Adipocyte (in vitro differentiated cells): ENCODE measurements around the gene OR4X2.
"Not testable (repeated sequence)": the region's sequence is repeated elsewhere in the genome, so short reads cannot be mapped to it uniquely, and the experiment has no call there.

Source experiments
- DNase-seq: peaks from one replicate; pipeline ENCODE4 v3.0.0-alpha.2; 2015; ENCODE audit warnings: low read depth
- H3K27me3 ChIP-seq: replicated peaks from 2 replicates; pipeline ENCODE4 v1.7.0; 2013; ENCODE audit warnings: mild to moderate bottlenecking, low read length, moderate library complexity; ENCODE audit not compliant: control insufficient read depth, insufficient read depth
- H3K36me3 ChIP-seq: 2 replicates; pipeline ENCODE4 v1.7.0; 2013; ENCODE audit warnings: low read length, mild to moderate bottlenecking, moderate library complexity; ENCODE audit not compliant: control insufficient read depth, insufficient read depth, severe bottlenecking
- H3K4me1 ChIP-seq: 2 replicates; pipeline ENCODE4 v1.7.0; 2013; ENCODE audit warnings: mild to moderate bottlenecking, low read length, moderate library complexity; ENCODE audit not compliant: control insufficient read depth, insufficient read depth
- H3K4me3 ChIP-seq: 2 replicates; pipeline ENCODE4 v1.7.0; 2013; ENCODE audit warnings: mild to moderate bottlenecking, low read length, moderate library complexity
- H3K9ac ChIP-seq: 2 replicates; pipeline ENCODE4 v1.7.0; 2013; ENCODE audit warnings: mild to moderate bottlenecking, low read length, moderate library complexity
- H3K9me3 ChIP-seq: 2 replicates; pipeline ENCODE4 v1.7.0; 2013; ENCODE audit warnings: mild to moderate bottlenecking, low read length, moderate library complexity; ENCODE audit not compliant: control insufficient read depth

OR4X2 gene

DNA sequence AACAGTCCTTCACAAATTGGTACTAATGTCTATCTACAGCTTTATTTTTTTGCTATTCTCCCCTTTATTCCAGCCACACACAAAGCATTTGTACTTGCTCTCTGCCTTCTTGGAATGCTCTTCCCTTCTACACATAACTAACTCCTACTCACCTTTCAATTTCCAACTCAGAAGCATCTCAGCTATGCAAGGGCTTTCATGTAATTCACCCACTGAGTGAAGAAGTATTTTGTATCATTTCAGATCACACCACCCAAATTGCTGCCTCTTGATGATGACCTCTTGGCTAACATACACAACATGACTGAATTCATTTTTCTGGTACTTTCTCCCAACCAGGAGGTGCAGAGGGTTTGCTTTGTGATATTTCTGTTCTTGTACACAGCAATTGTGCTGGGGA lies at the start of gene OR4X2:
Gene OR4X2 (plus strand): TSS at position 301 of the 400 bp plus-strand sequence. CDS start 0 bp downstream, at position 301.
- peaks cover 11% of the 10 kb centered on the region for H3K9me3 ChIP-seq
- no peaks in the 10 kb centered on the region for H3K36me3 ChIP-seq
- no peak within 1 kb of the TSS for H3K9ac ChIP-seq
- no peak within 1 kb of the TSS for H3K4me3 ChIP-seq
- H3K27me3 ChIP-seq: no peaks in the 10 kb centered on the region
- H3K4me1 ChIP-seq: no peaks in the 10 kb centered on the region
- no peak for DNase-seq

DNA sequence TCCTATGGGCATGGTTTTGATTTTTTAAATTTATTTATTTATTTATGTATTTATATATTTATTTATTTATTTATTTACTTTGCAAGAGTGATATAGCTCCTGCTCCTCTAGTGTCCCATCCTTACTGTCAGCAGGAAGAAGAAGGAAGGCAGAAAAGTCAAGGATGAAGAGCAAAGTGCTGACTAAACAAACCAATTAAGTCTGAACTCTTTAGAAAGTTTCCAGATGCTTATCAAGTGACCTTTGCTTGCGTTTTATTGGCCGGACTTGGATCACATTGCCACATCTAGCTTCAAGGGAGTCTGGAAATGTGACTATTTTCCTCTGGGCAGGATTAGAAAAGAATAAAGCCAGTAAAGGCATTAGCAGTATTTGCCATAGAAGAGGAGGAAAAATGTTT lies 37.0 kb upstream of the OR4X2 start:
- no peak overlapping the region for H3K4me3 ChIP-seq
- no peaks in the 10 kb centered on the region for H3K36me3 ChIP-seq
- peaks cover 4% of the 10 kb centered on the region for H3K4me1 ChIP-seq
- H3K9ac ChIP-seq: no peak overlapping the region
- H3K9me3 ChIP-seq: no peaks in the 10 kb centered on the region
- no peak for DNase-seq
- no peaks in the 10 kb centered on the region for H3K27me3 ChIP-seq

- Histone ChIP-seq H3K27me3 (no peaks in the 10 kb centered on the region), H3K9me3 (no peaks in the 10 kb centered on the region), H3K9ac (no peak overlapping the region), H3K4me3 (no peak overlapping the region), H3K4me1 (peaks cover 4% of the 10 kb centered on the region), H3K36me3 (no peaks in the 10 kb centered on the region)
- DNase-seq: peak; percentile 9
These were observed 34.9 kb upstream of the OR4X2 start for GRCh38 chr11:48210052-48210451.

- Histone ChIP-seq H3K9me3 (peaks cover 4% of the 10 kb centered on the region), H3K36me3 (no peaks in the 10 kb centered on the region), H3K4me3 (no peak within 1 kb of the TSS), H3K9ac (no peak within 1 kb of the TSS), H3K4me1 (no peaks in the 10 kb centered on the region), H3K27me3 (peaks cover 5% of the 10 kb centered on the region)
- no peak for DNase-seq
These were observed 28.4 kb upstream of the OR4X2 start, which contains the start of gene OR4B1 for GRCh38 chr11:48216510-48216909. OR4B1 (plus strand) TSS chr11:48216810; CDS start chr11:48216810, 0 bp downstream.

DNA sequence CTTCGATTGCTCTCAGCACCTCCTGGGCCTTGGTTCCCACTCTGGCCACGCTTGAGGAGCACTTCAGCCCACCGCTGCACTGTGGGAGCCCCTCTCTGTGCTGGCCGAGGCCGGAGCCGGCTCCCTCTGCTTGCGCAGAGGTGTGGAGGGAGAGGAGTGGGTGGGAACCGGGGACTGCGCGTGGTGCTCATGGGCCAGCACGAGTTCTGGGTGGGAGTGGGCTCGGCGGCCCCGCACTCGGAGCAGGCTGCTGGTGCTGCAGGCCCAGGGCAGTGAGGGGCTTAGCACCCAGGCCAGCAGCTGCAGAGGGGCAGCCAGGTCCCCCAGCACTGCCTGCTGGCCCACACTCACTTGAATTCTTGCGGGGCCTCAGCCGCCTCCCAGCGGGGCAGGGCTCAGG lies 16.1 kb upstream of the OR4X2 start:
- no peaks in the 10 kb centered on the region for H3K36me3 ChIP-seq
- H3K9me3 ChIP-seq: peaks cover 3% of the 10 kb centered on the region
- DNase-seq: no peak
- H3K9ac ChIP-seq: no peak overlapping the region
- H3K4me3 ChIP-seq: no peak overlapping the region
- no peaks in the 10 kb centered on the region for H3K27me3 ChIP-seq
- H3K4me1 ChIP-seq: no peaks in the 10 kb centered on the region

- not testable (repeated sequence) for H3K4me3 ChIP-seq, H3K9me3 ChIP-seq, H3K27me3 ChIP-seq, DNase-seq, H3K4me1 ChIP-seq, H3K36me3 ChIP-seq, H3K9ac ChIP-seq
These were observed 14.8 kb upstream of the OR4X2 start for GRCh38 chr11:48230057-48230456.

- H3K9ac ChIP-seq: no peak overlapping the region
- H3K27me3 ChIP-seq: no peaks in the 10 kb centered on the region
- H3K4me3 ChIP-seq: no peak overlapping the region
- H3K4me1 ChIP-seq: no peaks in the 10 kb centered on the region
- no peaks in the 10 kb centered on the region for H3K9me3 ChIP-seq
- H3K36me3 ChIP-seq: no peaks in the 10 kb centered on the region
- DNase-seq: no peak
These were observed 7.2 kb upstream of the OR4X2 start for GRCh38 chr11:48237727-48238126.

DNA sequence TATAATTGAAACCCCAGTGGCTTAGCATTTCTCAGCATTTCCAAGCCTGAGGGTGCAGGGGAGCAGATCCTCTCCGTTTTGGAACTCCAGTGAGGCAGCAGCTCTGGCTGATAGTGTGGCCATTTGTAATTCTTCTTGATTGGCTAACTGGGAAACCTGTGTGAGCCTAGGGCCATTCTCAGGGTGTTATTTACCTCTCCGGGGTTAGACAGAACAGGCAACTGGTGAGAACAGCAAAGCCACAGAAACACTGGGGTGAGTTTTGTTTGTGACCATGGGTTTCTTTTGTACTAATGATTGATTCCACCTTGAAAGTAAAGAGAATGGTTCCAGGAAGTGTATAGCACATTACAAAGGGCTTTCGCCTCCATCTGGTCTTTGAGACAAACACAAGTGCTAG lies 2.4 kb upstream of the OR4X2 start:
- H3K4me1 ChIP-seq: no peaks in the 10 kb centered on the region
- no peak overlapping the region for H3K4me3 ChIP-seq
- H3K9me3 ChIP-seq: peaks cover 4% of the 10 kb centered on the region
- no peaks in the 10 kb centered on the region for H3K27me3 ChIP-seq
- no peak overlapping the region for H3K9ac ChIP-seq
- no peak for DNase-seq
- no peaks in the 10 kb centered on the region for H3K36me3 ChIP-seq

GRCh38 chr11:48248902-48249301 lies 4.0 kb downstream of the OR4X2 start:
- Histone ChIP-seq H3K36me3 (no peaks in the 10 kb centered on the region), H3K9me3 (peaks cover 11% of the 10 kb centered on the region)

GRCh38 chr11:48261600-48261999 lies 16.7 kb downstream of the OR4X2 start:
- no peak for DNase-seq
- no peaks in the 10 kb centered on the region for H3K36me3 ChIP-seq
- H3K9ac ChIP-seq: no peak overlapping the region

More at GRCh38 chr11:48248902-48249301, 4.0 kb downstream of the OR4X2 start:
- Histone ChIP-seq H3K4me1 (no peaks in the 10 kb centered on the region), H3K4me3 (no peak overlapping the region), H3K27me3 (no peaks in the 10 kb centered on the region), H3K9ac (no peak overlapping the region)
- no peak for DNase-seq

DNA sequence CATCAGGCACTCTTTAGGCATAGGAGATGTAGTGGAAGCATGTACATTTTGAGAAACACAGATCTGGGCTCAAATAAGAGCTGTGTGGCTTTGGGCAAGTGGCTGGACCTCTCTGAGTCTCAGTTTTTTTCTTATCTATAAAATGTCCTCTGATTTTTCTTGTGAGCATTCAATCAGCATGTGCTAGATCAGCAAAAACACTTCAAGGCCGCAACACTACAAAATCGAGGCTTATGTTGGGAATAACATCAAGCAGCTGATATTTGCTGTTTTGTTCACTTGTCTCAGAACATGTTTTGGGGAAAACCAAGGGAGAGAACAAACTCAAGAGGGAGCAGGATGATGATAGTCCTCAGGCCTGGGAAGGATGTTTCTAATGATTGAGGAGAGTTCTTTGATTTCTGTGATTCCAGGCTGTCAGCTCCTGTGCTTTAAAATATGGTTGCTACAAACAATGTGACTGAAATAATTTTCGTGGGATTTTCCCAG lies 18.6 kb downstream of the OR4X2 start, which contains the start of gene OR4X1:
Gene OR4X1 (plus strand): TSS at position 439 of the 489 bp plus-strand sequence. CDS start 0 bp downstream, at position 439.
- Histone ChIP-seq H3K4me1 (no peaks in the 10 kb centered on the region), H3K9me3 (no peaks in the 10 kb centered on the region), H3K9ac (no peak within 1 kb of the TSS), H3K4me3 (no peak within 1 kb of the TSS), H3K27me3 (no peaks in the 10 kb centered on the region), H3K36me3 (no peaks in the 10 kb centered on the region)
- no peak for DNase-seq

More at GRCh38 chr11:48261600-48261999, 16.7 kb downstream of the OR4X2 start:
- Histone ChIP-seq H3K27me3 (no peaks in the 10 kb centered on the region), H3K9me3 (no peaks in the 10 kb centered on the region), H3K4me1 (no peaks in the 10 kb centered on the region), H3K4me3 (no peak overlapping the region)

- Histone ChIP-seq H3K36me3 (no peaks in the 10 kb centered on the region), H3K27me3 (no peaks in the 10 kb centered on the region), H3K4me1 (no peaks in the 10 kb centered on the region), H3K4me3 (no peak overlapping the region), H3K9ac (no peak overlapping the region), H3K9me3 (no peaks in the 10 kb centered on the region)
- DNase-seq: no peak
These were observed 25.7 kb downstream of the OR4X2 start for GRCh38 chr11:48270621-48271020.
